Stimulated activated CD8-positive, alpha-beta memory T cell treated with anti-CD3 and anti-CD28 coated beads, Interleukin-2, amount 100 ng/mL, for 48 hours (primary cell): ENCODE data around the gene IP6K1.
"Not testable (repeated sequence)": the region's sequence is repeated elsewhere in the genome, so short reads cannot be mapped to it uniquely, and the experiment has no call there.

ENCODE experiments used
- DNase-seq, 2 donors: peaks; one replicate each; pipeline ENCODE4 v3.0.0-alpha.2; 2020; ENCODE audit warnings: low read depth in 2 of 2

Gene IP6K1

GRCh38 chr3:49689046-49689907, 97.1 kb downstream of the IP6K1 start, which contains the start of the genes MST1 and RNF123:
Gene MST1 (minus strand): TSS chr3:49689474. CDS start chr3:49688691, 783 bp downstream.
Gene RNF123 (plus strand): TSS chr3:49689557. CDS start chr3:49691166, 1,609 bp downstream.
- peak; percentile 84 to 86 for DNase-seq

- DNase-seq = not testable (repeated sequence)
Measured at GRCh38 chr3:49688338-49689045, 97.8 kb downstream of the IP6K1 start.

- not testable (repeated sequence) for DNase-seq
Measured at GRCh38 chr3:49687424-49687795, 98.9 kb downstream of the IP6K1 start.

- DNase-seq = peak in 1 of 2 donors; percentile 56
Measured at GRCh38 chr3:49686769-49687423, 99.4 kb downstream of the IP6K1 start.

- not testable (repeated sequence) for DNase-seq
Measured at GRCh38 chr3:49686346-49686745, 100.0 kb downstream of the IP6K1 start.

GRCh38 chr3:49685846-49686245, 100.5 kb downstream of the IP6K1 start:
- not testable (repeated sequence) for DNase-seq

GRCh38 chr3:49685103-49685502, 101.2 kb downstream of the IP6K1 start:
- DNase-seq = not testable (repeated sequence)

GRCh38 chr3:49684453-49684852, 101.9 kb downstream of the IP6K1 start:
- not testable (repeated sequence) for DNase-seq

- DNase-seq = no peak
Measured at GRCh38 chr3:49683162-49683561, 103.2 kb downstream of the IP6K1 start.

- no peak for DNase-seq
Measured at GRCh38 chr3:49681543-49681942, 104.8 kb downstream of the IP6K1 start.

- no peak for DNase-seq
Measured at GRCh38 chr3:49681232-49681522, 105.2 kb downstream of the IP6K1 start.

- no peak for DNase-seq
Measured at GRCh38 chr3:49680493-49681231, 105.7 kb downstream of the IP6K1 start.

- no peak for DNase-seq
Measured at GRCh38 chr3:49675912-49676311, 110.4 kb downstream of the IP6K1 start.

GRCh38 chr3:49674497-49674983, 111.8 kb downstream of the IP6K1 start:
- DNase-seq = peak; percentile 18 to 26
